Activated naive CD4-positive, alpha-beta T cell treated with anti-CD3 and anti-CD28 coated beads for 36 hours (primary cell): ENCODE data around the gene PNPLA5. TPM values are rescaled to one million over a fixed set of nuclear protein-coding genes. Genes with fewer than 3 reads are reported as not detected.
"Not testable (repeated sequence)": the region's sequence is repeated elsewhere in the genome, so short reads cannot be mapped to it uniquely, and the experiment has no call there.

ENCODE experiments used
- CTCF ChIA-PET: fragments of 350-600 bp; sonication (Branson Sonifier 250); formaldehyde crosslinking; loops from one replicate; lab custom pipeline; 2021; ENCODE audit warnings: antibody characterized with exemption; lab: Charles Lee
- DNase-seq: peaks from one replicate; pipeline ENCODE4 v3.0.0-alpha.2; 2020
- H3K27ac Mint-ChIP-seq: one replicate; pipeline ENCODE4 v1.8.0; 2021; ENCODE audit warnings: mild to moderate bottlenecking, mixed read lengths
- H3K27me3 Mint-ChIP-seq: one replicate; pipeline ENCODE4 v1.8.0; 2021; ENCODE audit warnings: low read depth, mixed read lengths
- H3K36me3 Mint-ChIP-seq: one replicate; pipeline ENCODE4 v1.8.0; 2021; ENCODE audit warnings: low read depth, mixed read lengths
- H3K4me1 Mint-ChIP-seq: one replicate; pipeline ENCODE4 v1.8.0; 2021; ENCODE audit warnings: low read depth, mixed read lengths
- H3K4me3 Mint-ChIP-seq: one replicate; pipeline ENCODE4 v1.8.0; 2021; ENCODE audit warnings: mild to moderate bottlenecking, moderate library complexity, mixed read lengths
- H3K9me3 Mint-ChIP-seq: one replicate; pipeline ENCODE4 v1.8.0; 2021; ENCODE audit warnings: mixed read lengths
- intact Hi-C: fragments of 100-400 bp; cut with micrococcal nuclease; formaldehyde crosslinking; loops from one replicate; pipeline ENCODE4 v1.15.1; 2023
- total RNA-seq, 2 experiments: library from RNA; stranded (reverse); gene quantifications; one replicate each; pipeline ENCODE4 v1.2.3, GENCODE V29; 2021

The PNPLA5 gene
- total RNA-seq, 2 experiments from 2014 or later, result not detected

DNA sequence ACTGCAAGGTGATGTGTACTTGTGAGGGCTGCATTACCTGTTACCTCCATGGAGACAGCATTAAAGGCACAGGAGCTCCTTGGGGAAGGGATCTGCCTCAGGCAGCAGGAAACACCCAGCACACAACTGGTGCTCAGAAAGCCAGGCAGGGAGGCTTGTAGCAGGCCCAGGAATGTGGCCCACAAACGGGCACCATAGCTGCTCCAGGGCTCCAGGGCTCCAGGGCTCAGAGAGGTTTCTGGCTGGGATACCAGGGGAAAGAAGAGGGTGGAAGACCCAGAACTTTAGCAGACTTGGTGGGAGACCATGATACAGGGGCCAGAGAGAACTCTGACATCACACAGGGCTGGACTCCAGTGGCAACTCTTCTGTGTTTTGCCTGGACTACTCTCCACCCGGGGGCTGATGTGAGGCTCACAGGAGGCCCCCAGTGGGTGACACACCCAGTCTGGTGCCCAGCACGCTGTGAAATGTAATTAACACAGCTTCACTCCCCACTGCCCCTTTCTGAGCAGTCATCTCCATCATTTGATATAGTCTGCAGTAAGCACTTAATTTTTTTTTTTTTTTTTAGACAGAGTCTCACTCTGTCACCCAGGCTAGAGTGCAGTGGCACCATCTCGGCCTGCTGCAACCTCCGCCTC lies 14.8 kb downstream of the PNPLA5 start:
- no peak overlapping the region for H3K4me3 Mint-ChIP-seq
- DNase-seq, result no peak
- CTCF ChIA-PET, result interaction anchor here (1.0 kb wide), 1 partner anchor 8 kb away, joined by 3 read pairs; no protein-coding TSS in a partner anchor
- peaks cover 25% of the 10 kb centered on the region for H3K27me3 Mint-ChIP-seq
- H3K36me3 Mint-ChIP-seq, result no peaks in the 10 kb centered on the region
- no peak overlapping the region for H3K27ac Mint-ChIP-seq
- H3K9me3 Mint-ChIP-seq, result no peaks in the 10 kb centered on the region
- H3K4me1 Mint-ChIP-seq, result no peaks in the 10 kb centered on the region
- intact Hi-C loops, result no loop called here

DNA sequence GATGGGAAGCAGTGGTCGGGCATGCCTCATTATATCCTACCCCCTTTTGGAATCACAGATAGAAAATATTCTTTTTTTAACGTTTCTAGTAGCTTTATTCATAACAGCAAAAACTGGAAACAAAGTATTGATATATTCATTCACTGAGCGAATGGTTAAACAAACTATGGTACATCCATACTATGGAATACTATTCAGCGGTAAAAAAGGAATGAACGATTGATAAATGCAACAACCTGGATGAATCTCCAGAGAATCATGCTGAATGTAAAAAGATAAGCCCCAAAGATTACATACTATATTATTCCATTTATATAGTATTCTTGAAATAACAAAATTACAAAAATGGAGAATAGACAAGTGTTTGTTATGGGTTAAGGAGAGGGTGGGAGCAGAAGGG lies 22.0 kb downstream of the PNPLA5 start:
- intact Hi-C loops, result no loop called here

DNA sequence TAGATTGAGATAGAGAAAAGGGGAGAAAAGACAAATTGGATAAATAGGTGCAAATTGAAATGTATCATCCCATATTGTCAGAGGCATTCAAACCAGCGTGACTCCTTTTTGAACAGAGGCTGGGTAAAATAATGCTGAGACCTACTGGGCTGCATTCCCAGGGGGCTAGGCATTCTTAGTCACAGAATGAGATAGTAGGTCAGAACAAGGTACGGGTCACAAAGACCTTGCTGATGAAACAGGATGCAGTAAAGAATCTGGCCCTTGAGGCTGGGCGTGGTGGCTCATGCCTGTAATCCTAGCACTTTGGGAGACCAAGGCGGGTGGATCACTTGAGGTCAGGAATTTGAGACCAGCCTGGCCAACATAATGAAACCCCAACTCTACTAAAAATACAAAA lies 22.8 kb downstream of the PNPLA5 start:
- CTCF ChIA-PET, H3K27ac Mint-ChIP-seq, H3K4me1 Mint-ChIP-seq, H3K36me3 Mint-ChIP-seq, H3K9me3 Mint-ChIP-seq, H3K4me3 Mint-ChIP-seq, intact Hi-C loops, DNase-seq: not testable (repeated sequence)
- peaks cover 31% of the 10 kb centered on the region for H3K27me3 Mint-ChIP-seq

More for the DNA sequence above, 22.0 kb downstream of the PNPLA5 start:
- CTCF ChIA-PET, result no interaction called here
- Mint-ChIP-seq H3K27ac (no peak overlapping the region), H3K9me3 (peaks cover 2% of the 10 kb centered on the region), H3K36me3 (no peaks in the 10 kb centered on the region), H3K4me1 (no peaks in the 10 kb centered on the region), H3K27me3 (peaks cover 24% of the 10 kb centered on the region), H3K4me3 (no peak overlapping the region)
- DNase-seq, result no peak

DNA sequence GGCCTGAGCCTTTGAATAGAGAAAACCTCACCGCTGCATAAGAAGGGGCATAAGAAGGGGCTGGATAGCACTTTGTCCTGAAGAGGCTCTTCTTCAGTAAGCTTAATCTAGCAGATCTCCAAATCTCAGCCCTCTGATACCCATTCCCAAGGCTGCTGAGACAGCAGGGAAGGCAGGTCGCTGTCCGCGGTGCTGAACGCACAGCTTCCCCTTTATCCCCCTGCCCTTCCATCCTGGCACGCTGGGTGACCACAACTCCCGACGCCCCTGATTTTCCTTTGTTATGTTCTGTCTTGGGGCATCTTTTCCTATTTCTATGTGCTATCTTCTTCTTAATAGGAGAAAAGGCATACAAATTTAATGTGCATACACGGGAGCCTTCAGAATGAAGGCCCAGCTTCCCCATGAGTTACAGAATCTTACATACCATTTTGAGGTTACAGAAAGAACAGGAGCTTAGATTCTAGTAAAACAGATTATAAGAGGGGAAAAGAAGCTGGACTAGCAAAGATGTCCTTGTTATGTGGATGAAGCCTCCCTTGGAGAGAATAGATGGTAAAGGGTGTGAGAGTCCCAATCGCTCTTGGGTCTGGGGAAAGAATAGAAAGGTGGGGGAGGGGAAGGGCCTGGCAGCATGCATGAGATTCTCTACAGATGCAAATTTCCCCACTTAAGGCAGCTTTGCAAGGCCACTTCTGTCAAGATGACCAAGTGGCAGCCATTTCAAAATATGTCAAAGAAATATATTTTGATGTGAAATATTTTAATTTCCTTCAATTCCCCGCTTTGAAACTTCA lies 23.8 kb downstream of the PNPLA5 start:
- H3K9me3 Mint-ChIP-seq, result peaks cover 2% of the 10 kb centered on the region
- H3K36me3 Mint-ChIP-seq, result no peaks in the 10 kb centered on the region
- H3K4me1 Mint-ChIP-seq, result no peaks in the 10 kb centered on the region
- H3K27me3 Mint-ChIP-seq, result peaks cover 35% of the 10 kb centered on the region
- no peak overlapping the region for H3K27ac Mint-ChIP-seq
- DNase-seq, result peak; percentile 50
- CTCF ChIA-PET, result no interaction called here
- intact Hi-C loops, result no loop called here
- H3K4me3 Mint-ChIP-seq, result no peak overlapping the region

DNA sequence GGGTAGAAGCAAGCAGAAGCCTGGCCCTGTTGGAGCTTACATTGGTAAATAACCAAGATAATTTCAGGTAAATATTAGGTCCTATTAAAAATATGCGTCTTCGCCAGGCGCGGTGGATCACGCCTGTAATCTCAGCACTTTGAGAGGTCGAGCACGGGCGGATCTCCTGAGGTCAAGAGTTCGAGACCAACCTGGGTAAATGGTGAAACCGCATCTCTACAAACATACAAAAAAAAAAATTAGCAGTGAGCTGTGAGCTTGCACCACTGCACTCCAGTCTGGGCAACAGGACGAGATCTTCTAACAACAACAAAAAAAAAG lies 29.0 kb downstream of the PNPLA5 start:
- CTCF ChIA-PET, result no interaction called here
- Mint-ChIP-seq H3K9me3 (no peaks in the 10 kb centered on the region), H3K27ac (no peak overlapping the region), H3K27me3 (peaks cover 65% of the 10 kb centered on the region), H3K36me3 (no peaks in the 10 kb centered on the region), H3K4me3 (peak overlapping the region; percentile 34), H3K4me1 (peaks cover 4% of the 10 kb centered on the region)
- intact Hi-C loops, result no loop called here
- DNase-seq, result no peak

DNA sequence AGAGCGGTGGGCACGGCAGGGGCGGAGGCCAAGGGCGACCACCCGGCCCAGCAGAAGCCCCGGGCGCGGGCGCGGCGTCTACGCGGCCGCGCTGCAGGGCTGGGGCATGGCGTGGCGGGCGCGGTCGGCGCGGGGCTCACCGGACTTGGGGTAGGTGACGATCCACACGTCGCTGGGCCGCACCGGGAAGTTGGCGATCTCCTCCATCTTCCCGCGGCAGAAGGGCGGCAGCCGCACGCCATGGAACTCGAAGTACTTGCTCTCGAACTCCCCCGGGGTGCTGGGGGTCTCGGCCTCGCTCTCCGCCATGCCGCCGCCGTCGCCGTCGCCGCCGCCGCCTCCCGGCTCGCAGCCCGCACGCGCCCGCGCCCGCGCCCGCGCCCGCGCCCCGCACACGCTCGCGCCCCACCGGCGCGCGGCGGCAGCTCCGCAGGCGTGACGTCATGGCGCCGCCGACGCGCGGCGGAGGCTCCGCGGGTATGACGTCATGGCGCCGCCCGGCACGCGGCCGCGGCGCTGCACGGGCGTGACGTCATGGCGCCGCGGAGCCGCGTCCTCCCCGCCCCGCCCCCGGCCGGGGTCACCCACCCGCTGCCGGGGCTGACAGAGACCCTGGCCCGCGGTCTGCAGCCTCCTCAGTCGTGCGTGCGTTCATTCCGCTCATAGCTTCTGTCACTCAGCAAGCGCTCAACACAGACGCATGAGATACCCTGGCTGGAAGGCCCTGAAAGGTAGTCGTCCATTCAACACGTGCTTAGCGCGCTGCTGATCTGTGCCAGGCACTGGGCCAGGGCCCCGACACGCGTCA lies 29.5 kb downstream of the PNPLA5 start, which contains the start of gene SULT4A1:
SULT4A1 (minus strand) TSS at position 440 of the 808 bp plus-strand sequence; CDS start at position 309, 131 bp downstream.
- no peak for DNase-seq
- Mint-ChIP-seq H3K4me3 (peak within 1 kb of the TSS; percentile 34), H3K27me3 (peaks cover 61% of the 10 kb centered on the region), H3K9me3 (no peaks in the 10 kb centered on the region), H3K4me1 (peaks cover 4% of the 10 kb centered on the region), H3K36me3 (no peaks in the 10 kb centered on the region), H3K27ac (no peak within 1 kb of the TSS)
- intact Hi-C loops, result no loop called here
- CTCF ChIA-PET, result no interaction called here

DNA sequence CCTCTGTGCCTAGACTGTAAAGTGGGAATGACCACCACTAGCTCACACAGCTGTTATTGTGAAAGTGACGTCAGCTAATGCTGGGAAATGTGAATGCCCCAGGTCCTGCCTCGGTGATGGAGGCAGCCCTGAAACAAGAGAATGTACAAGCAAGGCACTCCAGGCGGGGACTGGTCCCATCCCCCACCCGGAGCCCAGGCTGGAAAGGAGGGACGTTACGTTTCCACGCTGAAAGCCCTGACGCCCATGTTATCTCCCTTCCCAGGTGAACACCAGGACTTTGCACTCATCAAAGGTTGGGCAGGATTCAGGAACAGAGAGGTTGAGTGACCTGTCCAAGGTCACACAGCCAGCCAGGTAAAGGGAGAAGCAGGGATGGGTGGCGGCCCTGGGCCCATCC lies 30.3 kb downstream of the PNPLA5 start:
- Mint-ChIP-seq H3K9me3 (peaks cover 3% of the 10 kb centered on the region), H3K4me3 (no peak overlapping the region), H3K27me3 (peaks cover 64% of the 10 kb centered on the region), H3K27ac (no peak overlapping the region), H3K4me1 (peaks cover 4% of the 10 kb centered on the region), H3K36me3 (no peaks in the 10 kb centered on the region)
- intact Hi-C loops, result no loop called here
- DNase-seq, result no peak
- CTCF ChIA-PET, result no interaction called here

DNA sequence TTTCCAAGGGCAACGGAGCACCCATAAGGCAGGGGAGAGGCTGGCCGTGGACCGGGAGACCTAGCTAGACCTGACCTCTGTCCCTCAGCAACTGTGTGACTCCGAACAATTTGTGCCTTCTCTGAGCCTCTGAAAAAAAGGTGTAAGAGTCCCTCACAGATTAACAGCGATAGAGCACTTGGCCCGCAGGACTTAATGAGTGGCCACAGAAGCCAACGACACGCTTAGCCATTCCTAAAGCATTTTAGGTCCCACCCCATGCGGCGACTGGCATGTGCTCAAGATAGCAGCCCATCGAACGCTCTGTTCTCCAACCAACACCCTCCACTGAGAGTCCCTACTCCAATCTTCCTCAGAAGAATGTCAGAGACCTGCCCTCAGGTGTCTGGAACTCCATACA lies 31.0 kb downstream of the PNPLA5 start:
- no peak for DNase-seq
- no peak overlapping the region for H3K27ac Mint-ChIP-seq
- intact Hi-C loops, result no loop called here
- peaks cover 4% of the 10 kb centered on the region for H3K4me1 Mint-ChIP-seq
- no peaks in the 10 kb centered on the region for H3K36me3 Mint-ChIP-seq
- peaks cover 64% of the 10 kb centered on the region for H3K27me3 Mint-ChIP-seq
- peaks cover 6% of the 10 kb centered on the region for H3K9me3 Mint-ChIP-seq
- CTCF ChIA-PET, result no interaction called here
- no peak overlapping the region for H3K4me3 Mint-ChIP-seq

DNA sequence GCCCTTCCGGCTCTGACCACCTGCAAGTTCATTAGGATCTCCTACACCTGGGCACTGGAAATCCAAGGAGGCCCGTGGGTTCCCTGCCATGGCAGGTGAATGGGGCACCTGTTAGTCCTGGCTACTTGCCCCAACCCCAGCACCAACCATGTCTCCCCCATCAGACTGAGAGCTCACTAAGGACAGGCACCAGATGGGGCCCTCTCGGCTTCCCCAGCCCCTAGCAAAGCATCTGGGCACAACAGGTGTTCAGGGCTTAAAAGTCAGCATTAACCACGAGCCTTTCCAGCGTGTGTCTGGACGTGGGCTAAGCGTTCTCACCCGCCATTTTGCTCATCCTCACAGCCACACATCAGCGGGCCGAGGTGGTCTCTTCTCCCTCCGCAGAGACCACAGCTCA lies 31.7 kb downstream of the PNPLA5 start:
- Mint-ChIP-seq H3K27me3 (peaks cover 63% of the 10 kb centered on the region), H3K9me3 (peaks cover 6% of the 10 kb centered on the region), H3K36me3 (no peaks in the 10 kb centered on the region), H3K27ac (no peak overlapping the region), H3K4me1 (peaks cover 4% of the 10 kb centered on the region), H3K4me3 (no peak overlapping the region)
- intact Hi-C loops, result no loop called here
- CTCF ChIA-PET, result no interaction called here
- DNase-seq, result no peak

DNA sequence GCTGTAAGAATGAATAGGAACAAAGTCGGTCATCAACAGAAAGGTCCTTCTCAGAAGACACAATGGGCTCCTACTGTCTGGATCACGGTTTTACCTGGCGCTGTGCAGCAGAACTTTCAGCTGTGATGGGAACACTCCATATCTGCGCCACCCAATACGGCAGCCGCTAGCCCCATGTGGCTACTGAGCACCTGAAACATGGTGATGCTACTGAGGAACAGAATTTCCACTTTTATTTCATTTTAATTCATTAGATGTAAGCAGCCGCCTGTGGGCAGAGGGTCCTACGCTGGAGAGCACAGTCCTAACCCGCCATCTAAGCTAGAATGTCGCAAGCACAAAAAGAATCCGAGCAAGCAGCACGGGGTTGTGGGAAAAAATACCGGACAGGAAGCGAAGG lies 32.2 kb downstream of the PNPLA5 start:
- Mint-ChIP-seq H3K27ac (no peak overlapping the region), H3K4me1 (peaks cover 4% of the 10 kb centered on the region), H3K36me3 (no peaks in the 10 kb centered on the region), H3K4me3 (no peak overlapping the region), H3K9me3 (peaks cover 6% of the 10 kb centered on the region), H3K27me3 (peaks cover 62% of the 10 kb centered on the region)
- CTCF ChIA-PET, result no interaction called here
- intact Hi-C loops, result no loop called here
- DNase-seq, result no peak

DNA sequence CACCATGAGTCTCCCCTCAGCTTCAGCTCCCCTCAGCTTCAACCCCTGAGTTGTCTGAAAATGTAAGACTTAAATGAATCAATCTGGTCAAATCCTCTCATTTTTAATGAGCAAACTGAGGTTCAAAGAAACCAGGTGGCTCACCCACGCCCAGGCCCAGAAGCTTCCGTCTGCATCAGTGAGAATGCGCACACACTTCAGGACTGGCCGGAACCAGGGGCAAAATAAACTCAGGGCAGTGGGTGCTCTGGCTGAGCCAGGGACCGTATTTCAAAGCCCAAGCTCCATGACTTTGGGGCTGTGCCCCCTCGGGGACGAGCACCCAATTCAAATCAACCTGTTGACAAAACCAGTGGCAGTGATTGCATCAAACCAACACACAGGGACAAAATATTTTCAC lies 32.6 kb downstream of the PNPLA5 start:
- H3K36me3 Mint-ChIP-seq, result no peaks in the 10 kb centered on the region
- DNase-seq, result no peak
- no peak overlapping the region for H3K27ac Mint-ChIP-seq
- peaks cover 6% of the 10 kb centered on the region for H3K9me3 Mint-ChIP-seq
- H3K4me1 Mint-ChIP-seq, result peaks cover 4% of the 10 kb centered on the region
- intact Hi-C loops, result no loop called here
- CTCF ChIA-PET, result no interaction called here
- peaks cover 58% of the 10 kb centered on the region for H3K27me3 Mint-ChIP-seq
- no peak overlapping the region for H3K4me3 Mint-ChIP-seq

DNA sequence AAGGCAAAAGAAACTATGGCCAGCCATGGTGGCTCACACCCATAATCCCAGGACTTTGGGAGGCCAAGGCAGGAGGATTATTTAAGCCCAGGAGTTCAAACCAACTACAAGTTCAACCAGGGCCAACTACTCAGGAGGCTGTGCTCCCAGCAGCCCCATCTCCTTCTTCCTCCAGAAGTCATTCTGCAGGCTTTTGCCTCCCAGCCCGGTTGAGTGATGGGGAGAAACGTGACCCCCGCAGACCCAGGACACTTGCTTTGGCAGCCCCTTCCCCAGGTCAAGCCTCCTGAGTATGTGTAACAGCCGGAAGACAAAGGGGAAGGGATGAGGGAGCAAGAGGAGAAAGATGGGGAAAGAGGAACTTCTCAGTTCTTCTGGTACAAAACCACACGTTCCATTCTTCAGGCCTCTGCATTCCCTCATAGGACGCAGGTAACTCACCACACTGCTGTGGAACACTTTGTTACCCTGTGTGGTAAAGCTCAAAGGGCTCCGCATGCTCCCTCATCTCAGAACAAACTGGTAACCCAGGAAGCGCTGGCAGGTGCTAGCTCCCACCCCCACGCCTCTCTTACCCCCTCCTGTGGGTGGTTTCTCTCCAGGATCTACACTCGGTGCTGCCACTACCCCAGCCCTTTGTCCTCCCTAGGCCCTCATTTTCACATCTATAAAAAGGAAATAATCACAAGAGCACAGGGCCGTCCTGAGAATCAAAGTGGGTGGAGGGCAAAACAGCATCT lies 33.5 kb downstream of the PNPLA5 start:
- Mint-ChIP-seq H3K9me3 (peaks cover 6% of the 10 kb centered on the region), H3K36me3 (no peaks in the 10 kb centered on the region), H3K27ac (no peak overlapping the region), H3K4me1 (peaks cover 4% of the 10 kb centered on the region), H3K27me3 (peaks cover 52% of the 10 kb centered on the region), H3K4me3 (no peak overlapping the region)
- CTCF ChIA-PET, result no interaction called here
- intact Hi-C loops, result no loop called here
- DNase-seq, result no peak
